ENCODE measurements around the gene MTMR3. TPM values are rescaled to one million over a fixed set of nuclear protein-coding genes. Genes with fewer than 3 reads are reported as not detected.

MTMR3 gene
- polyA plus RNA-seq (2012; ENCODE audit: insufficient read length, low read depth) = 18.0 TPM

DNA sequence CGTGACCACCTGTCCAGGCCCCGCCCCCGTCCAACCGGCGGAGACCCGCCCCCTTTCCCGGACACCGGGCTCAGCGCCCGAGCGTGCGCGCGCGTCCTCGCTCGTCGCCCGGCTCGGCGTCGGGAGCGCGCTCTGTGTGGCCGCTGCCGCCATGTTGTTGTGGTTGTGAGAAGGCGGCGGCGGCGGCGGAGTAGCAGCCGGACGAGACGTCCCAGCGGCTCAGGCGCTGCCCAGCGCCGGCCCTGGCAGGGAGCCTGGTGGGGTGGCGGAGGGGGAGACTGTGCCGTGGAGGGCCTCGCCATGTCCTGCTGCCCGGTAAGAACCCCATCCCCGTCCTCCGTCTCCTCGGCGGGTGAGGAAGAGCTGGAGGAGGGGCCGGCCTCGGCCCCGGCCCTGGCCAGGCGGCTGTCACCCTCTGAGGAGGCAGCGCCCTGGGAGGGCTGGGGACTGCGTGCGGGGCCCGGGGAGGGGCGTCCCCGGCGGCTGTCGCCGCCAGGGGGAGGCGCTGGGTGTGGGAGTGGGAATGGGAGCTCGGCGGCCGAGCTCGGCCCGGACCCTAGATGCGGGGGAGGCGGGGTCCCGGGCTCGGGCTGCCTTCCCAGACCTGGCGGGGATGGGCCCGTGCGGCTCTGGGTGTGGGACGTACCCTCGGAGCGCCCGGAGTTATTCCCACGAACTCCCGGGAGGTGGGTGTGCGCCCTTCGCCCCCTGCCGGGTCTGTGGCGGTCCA, at the start of gene MTMR3:
Gene MTMR3 (plus strand): TSS at position 130 of the 730 bp plus-strand sequence. CDS start 87,886 bp downstream, outside the sequence.
- TF ChIP-seq POLR2AphosphoS5 (IDR thresholded peaks at IDR 0.05; ENCODE audit: low read depth, low read length) = peak; percentile 40; the same call in 1 of the 2 replicates
- TF ChIP-seq, protein P1, sequence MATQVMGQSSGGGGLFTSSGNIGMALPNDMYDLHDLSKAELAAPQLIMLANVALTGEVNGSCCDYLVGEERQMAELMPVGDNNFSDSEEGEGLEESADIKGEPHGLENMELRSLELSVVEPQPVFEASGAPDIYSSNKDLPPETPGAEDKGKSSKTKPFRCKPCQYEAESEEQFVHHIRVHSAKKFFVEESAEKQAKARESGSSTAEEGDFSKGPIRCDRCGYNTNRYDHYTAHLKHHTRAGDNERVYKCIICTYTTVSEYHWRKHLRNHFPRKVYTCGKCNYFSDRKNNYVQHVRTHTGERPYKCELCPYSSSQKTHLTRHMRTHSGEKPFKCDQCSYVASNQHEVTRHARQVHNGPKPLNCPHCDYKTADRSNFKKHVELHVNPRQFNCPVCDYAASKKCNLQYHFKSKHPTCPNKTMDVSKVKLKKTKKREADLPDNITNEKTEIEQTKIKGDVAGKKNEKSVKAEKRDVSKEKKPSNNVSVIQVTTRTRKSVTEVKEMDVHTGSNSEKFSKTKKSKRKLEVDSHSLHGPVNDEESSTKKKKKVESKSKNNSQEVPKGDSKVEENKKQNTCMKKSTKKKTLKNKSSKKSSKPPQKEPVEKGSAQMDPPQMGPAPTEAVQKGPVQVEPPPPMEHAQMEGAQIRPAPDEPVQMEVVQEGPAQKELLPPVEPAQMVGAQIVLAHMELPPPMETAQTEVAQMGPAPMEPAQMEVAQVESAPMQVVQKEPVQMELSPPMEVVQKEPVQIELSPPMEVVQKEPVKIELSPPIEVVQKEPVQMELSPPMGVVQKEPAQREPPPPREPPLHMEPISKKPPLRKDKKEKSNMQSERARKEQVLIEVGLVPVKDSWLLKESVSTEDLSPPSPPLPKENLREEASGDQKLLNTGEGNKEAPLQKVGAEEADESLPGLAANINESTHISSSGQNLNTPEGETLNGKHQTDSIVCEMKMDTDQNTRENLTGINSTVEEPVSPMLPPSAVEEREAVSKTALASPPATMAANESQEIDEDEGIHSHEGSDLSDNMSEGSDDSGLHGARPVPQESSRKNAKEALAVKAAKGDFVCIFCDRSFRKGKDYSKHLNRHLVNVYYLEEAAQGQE (IDR thresholded peaks at IDR 0.05; ENCODE audit: insufficient read depth in 1 of 2, low read depth in 2 of 2, low read length in 2 of 2) = no peak

DNA sequence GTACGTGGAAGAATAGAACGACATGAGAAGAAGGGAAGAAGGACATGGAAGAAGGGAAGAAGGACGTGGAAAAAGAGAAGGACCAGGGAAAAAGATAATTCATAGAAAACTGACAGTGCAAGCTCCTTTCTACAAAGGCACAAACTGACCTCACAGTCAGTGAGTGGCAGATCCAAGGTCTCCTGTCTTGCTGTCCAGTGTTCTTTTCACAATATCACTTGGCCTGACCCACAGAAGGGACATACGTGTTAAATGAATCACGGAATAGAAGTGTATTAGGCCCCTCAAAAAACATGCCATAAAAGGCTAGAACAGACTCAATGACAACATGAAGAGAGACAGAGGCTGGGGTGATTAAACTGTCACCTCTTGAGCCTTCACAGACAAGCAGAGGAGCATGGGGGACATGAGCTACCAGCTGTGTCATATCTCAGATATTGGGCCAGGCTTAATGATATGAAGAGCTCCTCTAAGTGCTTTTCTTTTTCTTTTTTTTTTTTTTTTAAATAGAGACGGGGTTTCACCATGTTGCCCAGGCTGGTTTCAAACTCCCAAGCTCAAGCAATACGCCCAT, 49.5 kb upstream of the MTMR3 start:
- TF ChIP-seq FOXP2 (optimal IDR thresholded peaks at IDR 0.05; ENCODE audit: borderline replicate concordance, extremely low read depth, extremely low read length, insufficient read depth) (no peak), TAF1 (IDR thresholded peaks at IDR 0.05; ENCODE audit: borderline replicate concordance, insufficient read depth, low read length) (no peak), SIN3A (IDR thresholded peaks at IDR 0.05; ENCODE audit: borderline replicate concordance, insufficient read depth, low read length) (no peak), POLR2AphosphoS5 (IDR thresholded peaks at IDR 0.05; ENCODE audit: low read depth, low read length) (no peak)
- TF ChIP-seq, protein P1 (IDR thresholded peaks at IDR 0.05; ENCODE audit: insufficient read depth in 1 of 2, low read depth in 2 of 2, low read length in 2 of 2) = no peak

DNA sequence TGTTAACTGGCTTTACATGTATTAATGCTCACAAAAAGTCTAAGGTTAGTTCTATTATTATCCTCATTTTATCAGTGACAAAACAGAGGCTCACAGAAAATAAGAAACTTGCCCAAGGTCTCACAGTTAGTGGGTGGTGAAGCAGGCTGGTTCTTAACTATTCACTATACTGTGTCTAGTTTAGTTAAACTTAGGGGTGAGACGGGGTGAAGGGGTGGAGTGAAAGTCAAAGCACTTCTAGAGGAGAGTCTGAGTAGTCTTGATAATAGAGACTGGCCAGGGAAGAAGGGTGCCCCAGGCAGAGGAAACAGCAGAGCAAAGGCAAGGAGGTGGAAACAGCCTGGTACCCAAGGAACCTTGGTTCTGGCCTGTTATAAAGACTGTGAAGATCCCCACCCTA, 48.9 kb upstream of the MTMR3 start:
- TF ChIP-seq TAF1 (IDR thresholded peaks at IDR 0.05; ENCODE audit: borderline replicate concordance, insufficient read depth, low read length) = no peak
- TF ChIP-seq FOXP2 (optimal IDR thresholded peaks at IDR 0.05; ENCODE audit: borderline replicate concordance, extremely low read depth, extremely low read length, insufficient read depth) = no peak
- no peak for TF ChIP-seq SIN3A (IDR thresholded peaks at IDR 0.05; ENCODE audit: borderline replicate concordance, insufficient read depth, low read length)
- TF ChIP-seq POLR2AphosphoS5 (IDR thresholded peaks at IDR 0.05; ENCODE audit: low read depth, low read length) = no peak
- TF ChIP-seq, protein P1 (IDR thresholded peaks at IDR 0.05; ENCODE audit: insufficient read depth in 1 of 2, low read depth in 2 of 2, low read length in 2 of 2) = no peak

DNA sequence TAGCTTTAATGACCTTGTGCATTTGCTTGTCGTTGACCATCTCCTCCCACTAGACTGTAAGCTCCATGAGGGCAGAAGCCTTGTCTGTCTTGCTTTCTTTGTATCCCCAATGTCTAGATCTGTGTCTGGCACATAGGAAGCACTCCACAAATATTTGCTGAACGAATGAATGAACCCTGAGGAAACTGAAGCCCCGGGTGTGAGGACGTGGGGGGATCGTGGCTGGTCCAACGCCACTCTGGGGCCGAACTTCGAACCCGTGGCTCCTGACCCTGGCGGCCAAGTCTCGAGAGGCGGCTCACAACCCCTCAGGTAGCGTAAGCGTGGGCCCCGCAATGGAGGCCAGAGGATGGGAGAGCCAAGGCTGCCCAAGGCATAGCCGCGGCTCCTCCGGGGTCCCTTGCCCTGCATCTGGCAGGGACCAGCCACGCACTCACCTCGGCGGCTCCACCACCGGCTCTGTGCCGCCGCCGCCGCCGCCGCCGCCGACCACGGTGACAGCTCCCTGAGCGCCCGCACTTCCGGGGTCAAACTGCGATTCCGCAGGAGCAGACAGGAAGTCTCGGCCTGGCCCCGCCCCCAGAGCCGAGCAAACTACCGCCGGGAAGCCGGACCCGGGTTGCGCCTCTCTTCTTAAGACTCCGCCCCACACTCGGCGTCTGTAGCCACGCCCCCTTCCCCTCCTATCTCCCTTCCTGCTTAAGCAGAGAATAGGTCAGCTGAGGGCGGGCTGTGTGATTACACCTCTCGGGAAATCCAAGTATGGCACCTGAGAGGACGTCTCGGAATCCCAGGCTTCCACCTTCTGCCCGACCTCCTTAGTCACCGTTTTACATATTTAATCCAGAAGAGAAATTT, 45.0 kb upstream of the MTMR3 start, which contains the start of gene ASCC2:
Gene ASCC2 (minus strand): TSS at position 534 of the 858 bp plus-strand sequence. CDS start 5,949 bp downstream, outside the sequence.
- TF ChIP-seq, protein P1 (IDR thresholded peaks at IDR 0.05; ENCODE audit: insufficient read depth in 1 of 2, low read depth in 2 of 2, low read length in 2 of 2) = no peak
- no peak for TF ChIP-seq SIN3A (IDR thresholded peaks at IDR 0.05; ENCODE audit: borderline replicate concordance, insufficient read depth, low read length)
- peak; percentile 52 for TF ChIP-seq POLR2AphosphoS5 (IDR thresholded peaks at IDR 0.05; ENCODE audit: low read depth, low read length)
- TF ChIP-seq TAF1 (IDR thresholded peaks at IDR 0.05; ENCODE audit: borderline replicate concordance, insufficient read depth, low read length) = peak; percentile 63; the same call in 1 of the 2 replicates
- peak; percentile 9 for TF ChIP-seq FOXP2 (optimal IDR thresholded peaks at IDR 0.05; ENCODE audit: borderline replicate concordance, extremely low read depth, extremely low read length, insufficient read depth)

Data from PFSK-1 (cell line).